Measurements from ENCODE around the gene EPHA6. TPM values are rescaled to one million over a fixed set of nuclear protein-coding genes. Genes with fewer than 3 reads are reported as not detected.

EPHA6 gene
- total RNA-seq, 2 experiments from 2014 or later: not detected

DNA sequence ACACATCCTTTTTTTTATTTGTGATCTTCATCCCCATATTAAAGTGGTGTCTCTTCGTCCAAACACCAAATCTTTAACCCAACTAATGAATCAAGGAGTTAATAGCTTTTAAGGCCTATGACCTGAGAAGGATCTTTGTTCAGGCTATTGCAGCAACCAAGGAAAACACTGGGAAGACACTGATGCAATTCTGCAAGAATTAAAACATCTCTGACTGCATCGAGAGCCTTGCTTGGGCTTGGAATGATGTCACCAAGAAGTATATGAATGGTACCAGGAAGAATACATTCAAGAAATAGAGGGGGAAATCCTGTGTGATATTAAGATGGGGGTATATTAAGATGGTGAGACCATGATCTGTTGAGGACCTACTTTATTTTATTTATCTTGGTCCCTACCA lies 736.0 kb downstream of the EPHA6 start:
- H3K27me3 Mint-ChIP-seq: no peaks in the 10 kb centered on the region
- ATAC-seq (ENCODE audit: poor library complexity): no peak

DNA sequence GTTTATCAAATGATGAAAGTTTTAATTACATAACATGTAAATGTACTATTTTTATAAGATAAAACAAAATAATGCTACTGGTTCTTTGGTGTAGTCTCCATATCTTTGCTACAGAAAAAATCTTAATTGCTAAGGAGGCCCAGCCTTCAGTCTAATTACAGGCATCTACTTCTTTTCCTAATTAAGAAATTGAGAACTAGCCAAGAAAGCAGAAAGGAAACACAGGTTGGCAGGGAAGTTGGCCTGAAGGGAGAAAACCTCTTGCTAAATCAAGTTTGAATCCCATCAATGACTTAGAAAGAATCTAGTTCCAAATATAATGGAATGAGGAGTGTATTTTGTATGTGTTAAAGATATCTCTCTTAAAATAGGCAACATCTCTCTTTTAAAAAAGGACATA lies 737.8 kb downstream of the EPHA6 start:
- Mint-ChIP-seq H3K4me3 (no peak overlapping the region), H3K4me1 (ENCODE audit: low read depth) (no peaks in the 10 kb centered on the region), H3K9me3 (peaks cover 4% of the 10 kb centered on the region), H3K27ac (no peak overlapping the region), H3K27me3 (no peaks in the 10 kb centered on the region), H3K36me3 (ENCODE audit: low read depth) (no peaks in the 10 kb centered on the region)
- ATAC-seq (ENCODE audit: poor library complexity) (no peak), DNase-seq (no peak)
- Histone ChIP-seq H3K36me3 (ENCODE audit: insufficient read depth, low read length) (no peaks in the 10 kb centered on the region), H3K4me1 (ENCODE audit: insufficient read depth, low read length) (no peaks in the 10 kb centered on the region), H3K9me3 (ENCODE audit: control insufficient read depth in 1 of 2, insufficient read depth in 1 of 2, low read length in 2 of 2) (peaks cover 3 to 8% of the 10 kb centered on the region in 2 experiments), H3K27ac (ENCODE audit: low read depth in 1 of 2, low read length in 2 of 2) (no peak overlapping the region), H3K4me3 (ENCODE audit: low read length) (no peak overlapping the region), H3K27me3 (ENCODE audit: control insufficient read depth in 1 of 2, insufficient read depth in 2 of 2, low read length in 2 of 2) (no peaks in the 10 kb centered on the region)
- intact Hi-C loops (cut with DNase I, micrococcal nuclease): no loop called here
- POLR2A ChIA-PET: no interaction called here
- TF ChIP-seq, protein P1, sequence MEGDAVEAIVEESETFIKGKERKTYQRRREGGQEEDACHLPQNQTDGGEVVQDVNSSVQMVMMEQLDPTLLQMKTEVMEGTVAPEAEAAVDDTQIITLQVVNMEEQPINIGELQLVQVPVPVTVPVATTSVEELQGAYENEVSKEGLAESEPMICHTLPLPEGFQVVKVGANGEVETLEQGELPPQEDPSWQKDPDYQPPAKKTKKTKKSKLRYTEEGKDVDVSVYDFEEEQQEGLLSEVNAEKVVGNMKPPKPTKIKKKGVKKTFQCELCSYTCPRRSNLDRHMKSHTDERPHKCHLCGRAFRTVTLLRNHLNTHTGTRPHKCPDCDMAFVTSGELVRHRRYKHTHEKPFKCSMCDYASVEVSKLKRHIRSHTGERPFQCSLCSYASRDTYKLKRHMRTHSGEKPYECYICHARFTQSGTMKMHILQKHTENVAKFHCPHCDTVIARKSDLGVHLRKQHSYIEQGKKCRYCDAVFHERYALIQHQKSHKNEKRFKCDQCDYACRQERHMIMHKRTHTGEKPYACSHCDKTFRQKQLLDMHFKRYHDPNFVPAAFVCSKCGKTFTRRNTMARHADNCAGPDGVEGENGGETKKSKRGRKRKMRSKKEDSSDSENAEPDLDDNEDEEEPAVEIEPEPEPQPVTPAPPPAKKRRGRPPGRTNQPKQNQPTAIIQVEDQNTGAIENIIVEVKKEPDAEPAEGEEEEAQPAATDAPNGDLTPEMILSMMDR (IDR thresholded peaks at IDR 0.05): no peak
- CTCF ChIA-PET: no interaction called here

More for the DNA sequence above, 736.0 kb downstream of the EPHA6 start:
- Histone ChIP-seq H3K4me1 (ENCODE audit: insufficient read depth, low read length) (no peaks in the 10 kb centered on the region), H3K4me3 (ENCODE audit: low read length) (no peak overlapping the region), H3K27ac (ENCODE audit: low read depth in 1 of 2, low read length in 2 of 2) (no peak overlapping the region), H3K27me3 (ENCODE audit: control insufficient read depth in 1 of 2, insufficient read depth in 2 of 2, low read length in 2 of 2) (no peaks in the 10 kb centered on the region), H3K9me3 (ENCODE audit: control insufficient read depth in 1 of 2, insufficient read depth in 1 of 2, low read length in 2 of 2) (peaks cover 3 to 8% of the 10 kb centered on the region in 2 experiments), H3K36me3 (ENCODE audit: insufficient read depth, low read length) (no peaks in the 10 kb centered on the region)
- intact Hi-C loops (cut with DNase I, micrococcal nuclease): no loop called here
- H3K27ac Mint-ChIP-seq: no peak overlapping the region
- ChIA-PET POLR2A (no interaction called here), CTCF (no interaction called here)
- TF ChIP-seq, protein P1 (IDR thresholded peaks at IDR 0.05): no peak
- no peak overlapping the region for H3K4me3 Mint-ChIP-seq
- peaks cover 6% of the 10 kb centered on the region for H3K9me3 Mint-ChIP-seq
- no peaks in the 10 kb centered on the region for H3K4me1 Mint-ChIP-seq (ENCODE audit: low read depth)
- no peaks in the 10 kb centered on the region for H3K36me3 Mint-ChIP-seq (ENCODE audit: low read depth)
- no peak for DNase-seq

GRCh38 chr3:97575742-97576141 lies 761.3 kb downstream of the EPHA6 start:
- no peaks in the 10 kb centered on the region for H3K27me3 Mint-ChIP-seq
- no peaks in the 10 kb centered on the region for H3K36me3 Mint-ChIP-seq (ENCODE audit: low read depth)
- H3K27ac Mint-ChIP-seq: no peak overlapping the region
- Histone ChIP-seq H3K36me3 (ENCODE audit: insufficient read depth, low read length) (no peaks in the 10 kb centered on the region), H3K9me3 (ENCODE audit: control insufficient read depth in 1 of 2, insufficient read depth in 1 of 2, low read length in 2 of 2) (no peaks in the 10 kb centered on the region), H3K27ac (ENCODE audit: low read depth in 1 of 2, low read length in 2 of 2) (no peak overlapping the region), H3K4me3 (ENCODE audit: low read length) (no peak overlapping the region), H3K27me3 (ENCODE audit: control insufficient read depth in 1 of 2, insufficient read depth in 2 of 2, low read length in 2 of 2) (no peaks in the 10 kb centered on the region), H3K4me1 (ENCODE audit: insufficient read depth, low read length) (no peaks in the 10 kb centered on the region)
- TF ChIP-seq, protein P1 (IDR thresholded peaks at IDR 0.05): no peak
- DNase-seq: no peak
- ChIA-PET POLR2A (no interaction called here), CTCF (no interaction called here)
- H3K9me3 Mint-ChIP-seq: no peaks in the 10 kb centered on the region
- intact Hi-C loops (cut with DNase I, micrococcal nuclease): no loop called here
- H3K4me1 Mint-ChIP-seq (ENCODE audit: low read depth): no peaks in the 10 kb centered on the region
- ATAC-seq (ENCODE audit: poor library complexity): no peak
- H3K4me3 Mint-ChIP-seq: no peak overlapping the region
